GM19372 (cell line): ENCODE measurements around the gene DHRS7B.

Experiments used
- ATAC-seq: cut with Tn5 transposase; IDR thresholded peaks from one replicate; pipeline ENCODE4 v1.9.1; 2021; ENCODE audit warnings: mild to moderate bottlenecking, low read depth, moderate library complexity; ENCODE audit not compliant: unreplicated experiment

DHRS7B gene

GRCh38 chr17:21231533-21231932 is 104.8 kb downstream of the DHRS7B start:
- no peak for ATAC-seq

GRCh38 chr17:21232033-21232749 is 105.4 kb downstream of the DHRS7B start:
- no peak for ATAC-seq

- ATAC-seq: no peak
These were observed 107.0 kb downstream of the DHRS7B start for GRCh38 chr17:21233581-21234347.

- ATAC-seq: no peak
These were observed 109.2 kb downstream of the DHRS7B start for GRCh38 chr17:21235921-21236320.

GRCh38 chr17:21239680-21240368 is 113.1 kb downstream of the DHRS7B start:
- no peak for ATAC-seq

- ATAC-seq: no peak
These were observed 113.7 kb downstream of the DHRS7B start for GRCh38 chr17:21240369-21241055.
